Renal cortical epithelial cell (primary cell): ENCODE data around the gene RER1. TPM values are rescaled to one million over a fixed set of nuclear protein-coding genes. Genes with fewer than 3 reads are reported as not detected.
"Not testable (repeated sequence)": the region's sequence is repeated elsewhere in the genome, so short reads cannot be mapped to it uniquely, and the experiment has no call there.

ENCODE experiments used
- DNase-seq: peaks from one replicate; pipeline ENCODE4 v3.0.0-alpha.2; 2011; ENCODE audit warnings: low read depth
- total RNA-seq: library from RNA; depleted of rRNA; stranded (reverse); fragments of >200 nt; gene quantifications from 2 replicates; pipeline ENCODE4 v1.2.3, GENCODE V29; 2014

The RER1 gene
- total RNA-seq, 1 donor from 2014 or later = 81.8 TPM

DNA sequence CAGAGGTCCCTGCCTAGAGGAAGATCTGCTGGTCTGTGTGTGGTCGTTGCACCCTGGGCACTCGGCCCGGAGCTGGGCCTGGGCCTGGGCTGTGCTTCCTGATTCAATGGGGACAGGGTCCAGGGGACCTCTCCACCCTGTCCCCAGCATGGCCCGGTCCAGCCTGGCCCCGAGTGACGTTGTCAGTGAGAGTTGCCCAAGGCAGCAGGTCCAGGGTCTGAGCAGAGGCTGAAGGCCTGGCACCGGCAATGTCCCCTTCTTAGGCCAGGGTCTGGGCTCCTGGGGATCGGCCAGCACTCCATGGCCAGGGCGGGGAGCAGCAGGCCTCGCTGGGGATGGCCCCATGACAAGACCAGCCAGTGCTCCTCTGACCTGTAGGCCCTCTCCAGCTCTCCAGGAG is 36.3 kb downstream of the RER1 start:
- no peak for DNase-seq

DNA sequence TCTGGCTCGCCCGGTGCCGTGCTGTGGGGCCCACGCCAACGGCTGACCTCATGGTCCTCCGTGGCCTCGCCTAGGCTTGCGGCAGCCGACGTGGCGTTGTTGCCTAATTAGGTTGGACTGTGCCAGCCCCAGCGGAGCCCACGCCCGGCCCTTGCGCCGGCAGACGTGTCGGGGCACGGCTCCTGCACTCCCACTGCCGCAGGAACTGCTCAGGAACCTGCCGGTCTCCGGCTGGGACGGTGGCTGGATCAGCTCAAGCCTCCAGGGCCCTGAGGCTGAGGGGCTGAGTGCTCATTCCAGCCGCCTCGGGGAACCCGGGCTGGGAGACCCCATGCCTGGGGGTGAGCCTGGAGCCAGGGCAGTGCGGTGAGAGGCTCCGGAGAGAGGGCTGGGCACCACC is 36.8 kb downstream of the RER1 start:
- no peak for DNase-seq

DNA sequence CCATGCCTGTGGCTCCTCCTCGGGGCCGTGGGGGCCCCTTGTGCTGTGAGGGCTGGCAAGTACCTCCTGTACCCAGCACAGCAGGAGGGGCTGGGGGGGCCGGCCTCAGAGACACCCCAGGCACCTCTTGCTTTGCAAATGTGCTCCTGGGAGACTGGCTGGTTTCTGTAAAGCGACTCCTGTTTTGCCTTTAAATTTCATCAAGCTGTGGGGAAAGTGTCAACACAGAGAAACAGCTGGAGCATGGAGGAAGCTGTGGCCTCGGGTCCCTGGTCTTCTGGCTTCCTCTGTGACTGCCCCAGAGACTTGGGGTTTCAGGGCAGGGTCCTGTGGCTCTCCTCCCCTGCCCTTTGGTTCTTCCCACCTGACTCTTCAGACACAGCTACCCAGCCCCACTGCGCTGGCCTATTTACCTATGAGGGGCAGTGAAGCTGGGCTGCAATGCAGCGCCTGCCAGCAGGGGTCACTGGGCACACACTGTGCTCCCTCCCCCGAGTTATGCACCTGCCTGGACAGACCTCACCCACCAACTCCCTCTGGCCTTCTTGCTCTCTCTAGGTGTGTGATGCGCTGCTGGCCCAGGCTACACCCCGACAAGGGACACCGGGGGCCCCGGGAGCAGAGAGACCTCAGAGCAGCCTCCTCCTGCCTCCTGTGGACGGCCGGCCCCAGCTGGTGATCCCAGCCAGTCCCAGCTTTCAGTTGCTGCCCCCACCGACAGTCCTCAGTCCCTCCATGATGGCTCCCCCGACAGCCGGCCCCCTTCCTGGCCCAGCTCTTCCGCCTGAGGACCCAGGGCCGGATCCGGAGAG is 38.3 kb downstream of the RER1 start:
- no peak for DNase-seq

DNA sequence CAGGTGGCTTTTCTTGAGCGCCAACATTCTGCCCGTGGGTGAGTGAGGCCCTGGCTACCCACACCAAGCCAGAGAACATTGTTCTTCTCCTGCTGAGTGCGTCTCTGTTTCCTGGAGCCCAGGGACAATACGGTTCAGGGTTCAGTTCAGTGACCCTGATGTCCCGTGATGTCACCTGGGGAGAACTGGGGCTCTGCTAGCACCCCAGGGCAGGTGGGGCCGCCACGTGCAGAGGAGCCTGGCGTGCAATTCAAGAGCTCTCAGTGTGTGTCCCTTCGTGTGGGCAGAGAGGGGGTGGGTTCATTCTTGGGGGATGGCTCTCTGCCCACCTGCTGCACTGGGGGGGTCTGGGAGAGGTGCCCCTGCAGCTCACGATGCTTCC is 38.9 kb downstream of the RER1 start:
- DNase-seq = no peak

DNA sequence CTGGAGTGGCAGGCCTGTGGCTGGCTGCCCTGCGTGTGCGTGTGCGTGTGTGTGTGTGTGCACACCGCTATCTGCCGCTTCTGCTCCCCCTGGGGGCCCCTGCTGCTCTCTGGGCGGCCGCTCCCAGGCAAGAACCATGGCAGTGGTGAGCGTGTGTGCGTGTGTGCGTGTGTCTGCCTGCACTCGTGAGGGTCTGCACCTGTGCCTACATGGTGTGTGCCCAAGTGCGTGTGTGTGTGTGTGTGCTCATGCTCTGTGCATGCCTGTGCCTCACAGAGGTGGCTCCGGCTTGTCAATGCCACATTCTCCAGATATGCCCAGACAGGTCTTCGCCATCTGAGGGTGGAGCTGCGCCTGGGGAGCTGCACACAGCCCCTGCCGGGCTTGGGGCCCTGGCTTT is 39.5 kb downstream of the RER1 start:
- no peak for DNase-seq

DNA sequence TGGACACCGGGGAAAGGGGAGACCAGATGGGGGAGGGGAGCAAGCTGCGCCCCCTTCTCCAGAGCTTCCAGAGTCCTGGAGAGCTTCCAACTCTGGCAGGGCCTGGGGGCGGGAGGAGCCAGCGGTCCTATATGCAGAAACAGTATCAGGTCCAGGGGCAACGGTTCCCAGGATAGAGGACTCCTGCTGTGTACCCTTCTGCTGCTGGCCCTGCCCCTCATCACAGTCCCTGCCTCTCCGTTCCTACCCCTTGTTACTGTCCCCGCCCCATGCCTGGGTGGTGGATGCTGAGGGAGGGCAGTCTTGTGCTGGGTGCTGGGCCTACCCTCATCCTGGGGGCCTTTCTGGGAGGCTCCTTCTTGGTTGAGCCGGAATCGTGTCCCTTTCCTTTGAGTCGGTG is 39.9 kb downstream of the RER1 start:
- no peak for DNase-seq

DNA sequence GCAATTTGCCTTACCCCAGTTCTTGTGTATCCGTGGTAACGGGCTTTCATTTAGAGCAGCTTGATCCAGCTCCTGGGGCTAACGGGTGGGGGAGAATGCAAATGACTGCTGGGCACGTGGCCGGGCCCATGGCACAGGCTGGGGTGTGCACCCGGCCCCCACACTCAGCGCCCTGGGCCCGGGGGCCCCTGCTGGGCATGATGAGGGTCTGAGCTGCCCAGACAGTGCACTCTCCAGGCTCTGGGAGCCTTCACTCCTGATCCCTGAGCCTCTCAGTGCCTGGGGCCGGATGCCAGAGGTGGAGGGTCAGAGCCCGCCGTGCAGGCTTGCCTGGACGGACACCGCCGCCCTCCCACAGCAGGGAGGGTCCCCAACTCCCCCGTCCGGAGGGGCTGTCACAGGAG is 40.8 kb downstream of the RER1 start:
- no peak for DNase-seq

DNA sequence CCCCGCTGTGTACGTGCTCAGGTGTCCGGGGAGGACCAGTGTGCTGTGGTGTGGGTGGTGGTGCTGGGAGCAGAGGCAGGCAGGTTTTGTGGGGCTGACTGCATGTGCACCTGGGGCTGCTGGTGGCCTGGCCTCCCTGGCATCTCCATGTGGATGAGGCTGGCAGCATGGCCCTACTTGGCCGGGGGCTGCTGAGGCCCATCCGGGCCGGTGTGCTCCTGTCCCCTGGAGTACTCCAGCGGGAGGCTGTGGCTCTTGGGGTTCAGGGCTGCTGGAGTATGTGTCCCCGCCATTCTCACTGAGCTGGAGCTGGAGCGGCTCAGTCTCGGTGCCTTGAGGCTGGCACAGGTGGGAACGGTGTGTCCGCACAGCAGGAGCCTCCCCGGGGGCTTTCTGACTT is 41.6 kb downstream of the RER1 start:
- no peak for DNase-seq

DNA sequence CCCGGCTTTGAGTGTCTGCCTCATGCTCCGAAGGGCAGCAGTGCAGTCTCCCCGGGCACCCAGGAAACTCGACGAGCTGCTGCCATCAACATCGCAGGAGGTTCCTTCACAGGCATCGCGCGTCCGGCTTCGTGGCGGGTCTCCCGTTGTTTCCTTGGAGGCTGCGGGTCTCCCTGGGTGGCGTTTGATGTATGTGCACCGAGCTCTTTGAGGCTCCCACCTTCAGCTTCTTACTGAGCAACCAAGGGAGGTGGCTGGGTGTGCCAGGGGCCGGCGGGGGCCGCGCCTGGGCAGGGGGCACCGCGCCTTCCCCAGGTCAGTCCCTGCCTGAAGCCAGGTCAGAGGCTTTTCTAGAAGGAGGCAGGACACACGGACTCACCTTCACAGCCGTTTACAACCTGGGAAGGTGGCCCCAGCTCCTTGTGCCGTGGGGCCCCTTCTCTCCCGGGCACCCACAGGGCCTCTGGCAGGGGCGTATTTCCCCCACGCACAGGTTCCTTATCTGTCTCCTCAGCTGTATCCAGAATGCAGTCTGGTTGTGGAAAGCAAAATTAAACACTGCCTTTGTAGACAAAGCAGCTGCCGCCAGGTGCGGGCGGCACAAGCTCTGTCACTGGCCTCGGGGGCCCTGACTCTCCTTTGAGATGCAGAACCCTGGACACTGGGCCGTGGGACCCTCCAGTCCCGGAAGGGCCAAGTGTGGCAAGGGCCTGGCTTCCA is 42.5 kb downstream of the RER1 start:
- DNase-seq = no peak

DNA sequence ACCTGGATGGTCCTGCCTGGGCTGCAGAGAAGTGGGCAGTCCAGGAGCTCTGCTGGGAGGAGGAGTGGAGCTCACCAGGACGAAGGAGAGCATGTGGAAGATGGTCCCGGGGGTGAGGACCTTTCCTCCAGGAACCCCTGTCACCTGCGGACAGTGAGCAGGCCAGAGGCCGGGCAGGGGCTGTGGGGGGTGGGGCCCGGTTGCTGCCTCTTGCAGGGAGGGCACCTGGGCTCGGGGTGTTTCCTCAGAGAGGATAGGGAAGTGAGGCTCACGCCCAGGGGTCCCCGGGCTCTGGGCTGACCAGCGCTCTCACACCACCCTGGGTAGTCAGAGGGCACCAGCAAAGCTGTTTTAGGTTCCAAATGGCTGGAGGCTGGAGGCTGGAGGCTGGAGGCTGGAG is 43.5 kb downstream of the RER1 start:
- no peak for DNase-seq

DNA sequence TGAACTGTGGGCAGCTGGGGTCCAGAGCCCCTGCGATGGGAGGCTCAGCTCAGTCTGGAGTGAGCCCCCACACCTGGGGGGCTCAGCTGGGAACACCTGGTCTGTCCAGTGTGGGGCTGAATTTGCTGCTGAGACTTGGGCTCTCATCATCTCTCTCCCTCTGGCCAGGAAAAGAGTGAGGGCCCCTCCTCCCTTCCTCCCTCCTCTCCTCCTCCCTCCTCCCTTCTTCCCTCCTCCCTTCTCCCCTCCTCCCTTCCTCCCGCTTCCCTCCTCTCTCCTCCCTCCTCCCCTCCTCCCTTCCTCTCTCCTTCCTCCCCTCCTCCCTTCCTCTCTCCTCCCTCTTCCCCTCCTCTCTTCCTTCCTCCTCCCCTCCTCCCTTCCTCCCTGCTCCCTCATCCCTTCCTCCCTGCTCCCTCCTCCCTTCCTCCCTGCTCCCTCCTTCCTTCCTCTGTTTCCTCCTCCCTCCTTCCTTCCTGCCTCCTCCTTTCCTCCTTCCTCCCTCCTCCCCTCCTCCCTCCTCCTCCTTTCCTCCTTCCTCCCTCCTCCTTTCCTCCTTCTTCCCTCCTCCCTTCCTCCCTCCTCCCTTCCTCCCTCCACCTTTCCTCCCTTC is 44.2 kb downstream of the RER1 start:
- DNase-seq = no peak

DNA sequence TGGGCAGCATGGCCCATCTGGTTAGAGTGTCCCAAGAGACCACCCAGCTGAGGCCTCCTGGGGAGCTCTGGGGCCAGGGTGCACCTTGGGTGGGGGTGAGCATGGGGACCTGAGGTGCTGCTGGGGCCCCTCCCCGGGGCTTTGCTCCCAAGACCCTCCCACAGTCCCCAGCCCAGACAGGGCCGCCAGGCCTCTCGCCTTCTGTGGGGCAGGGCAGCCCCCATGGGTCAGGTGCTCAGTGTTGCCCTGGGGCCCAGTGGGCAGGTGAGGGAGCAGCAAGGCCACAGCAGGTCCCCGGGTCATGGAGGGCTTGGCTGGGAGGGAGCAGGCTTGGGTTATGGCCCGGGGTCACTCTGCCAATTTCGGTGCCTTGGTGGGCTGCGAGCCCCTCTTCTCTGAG is 45.2 kb downstream of the RER1 start:
- no peak for DNase-seq

DNA sequence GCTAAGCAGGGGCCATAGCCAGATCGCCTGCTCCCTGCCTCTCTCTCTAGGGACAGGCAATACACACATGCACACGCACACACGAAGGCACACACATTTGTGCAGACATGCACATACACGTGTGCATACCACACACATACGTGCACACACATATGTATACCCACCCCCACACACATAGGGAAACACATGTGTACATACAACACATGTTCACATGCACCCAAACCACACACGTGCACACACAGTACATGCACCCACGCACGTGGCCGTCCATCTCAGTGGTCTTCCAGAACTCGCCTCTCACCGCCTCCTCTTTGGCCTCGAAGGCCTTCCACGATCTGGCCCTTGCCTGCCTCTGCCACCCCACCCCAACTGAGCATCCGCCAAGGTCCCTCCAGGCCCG is 46.0 kb downstream of the RER1 start:
- DNase-seq = no peak

DNA sequence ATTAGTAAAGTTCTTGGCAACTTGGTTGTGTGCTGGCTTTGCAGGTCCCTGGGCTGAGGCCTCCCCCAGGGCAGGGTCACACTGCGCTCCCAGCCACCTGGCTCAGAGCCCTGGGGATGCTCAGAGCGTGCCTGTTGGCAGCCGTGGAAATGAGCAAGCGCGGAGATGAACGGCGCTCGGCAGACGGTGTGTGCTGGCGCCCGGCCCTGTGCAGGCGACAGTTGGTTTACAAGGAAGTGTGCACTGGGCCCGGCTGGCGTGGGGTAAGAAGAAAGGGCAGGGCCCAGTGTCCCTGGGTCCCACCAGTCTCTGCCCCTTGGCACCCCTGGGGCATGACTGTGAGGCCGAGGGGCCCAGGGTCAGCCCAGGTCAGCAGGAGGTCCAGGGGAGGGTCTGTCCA is 46.4 kb downstream of the RER1 start:
- no peak for DNase-seq

DNA sequence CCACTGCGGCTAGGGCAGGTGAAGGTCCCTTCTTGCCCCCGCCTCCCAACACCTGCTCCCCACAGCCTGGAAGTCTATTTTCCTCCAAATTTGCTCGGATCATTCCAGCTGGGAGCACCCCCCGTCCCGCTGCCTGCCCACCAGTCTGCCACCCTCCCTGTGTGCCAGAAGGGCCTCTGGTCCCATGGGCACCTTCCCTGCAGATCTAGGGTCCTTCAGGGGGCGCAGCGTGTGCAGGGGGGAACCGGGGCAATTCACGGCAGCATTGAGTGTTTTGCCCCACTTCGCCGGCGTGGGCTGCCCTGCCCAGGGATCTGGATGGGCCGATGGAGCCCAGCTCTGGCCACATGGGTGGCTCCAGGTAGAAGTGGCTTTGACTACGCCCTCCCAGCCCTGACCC is 47.0 kb downstream of the RER1 start:
- no peak for DNase-seq

DNA sequence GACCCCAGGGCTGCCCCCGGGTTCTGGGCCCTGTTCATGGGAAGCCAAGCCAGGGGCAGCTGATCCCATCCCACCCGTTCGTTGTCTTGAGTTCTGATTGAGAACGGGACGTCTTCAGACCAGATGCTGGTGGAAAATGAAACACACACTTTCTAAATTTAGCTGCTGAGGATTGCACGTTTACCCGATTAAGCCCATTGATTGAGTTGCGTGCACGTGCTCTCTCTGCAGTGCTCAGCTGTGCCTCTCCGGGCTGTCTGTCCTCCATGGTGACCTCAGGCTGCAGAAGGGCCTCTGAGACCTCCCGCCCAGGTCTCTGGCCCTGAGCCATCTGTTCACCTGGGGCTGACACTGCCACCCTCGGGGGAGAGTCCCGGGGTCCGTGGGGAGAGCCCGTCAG is 47.7 kb downstream of the RER1 start:
- no peak for DNase-seq

DNA sequence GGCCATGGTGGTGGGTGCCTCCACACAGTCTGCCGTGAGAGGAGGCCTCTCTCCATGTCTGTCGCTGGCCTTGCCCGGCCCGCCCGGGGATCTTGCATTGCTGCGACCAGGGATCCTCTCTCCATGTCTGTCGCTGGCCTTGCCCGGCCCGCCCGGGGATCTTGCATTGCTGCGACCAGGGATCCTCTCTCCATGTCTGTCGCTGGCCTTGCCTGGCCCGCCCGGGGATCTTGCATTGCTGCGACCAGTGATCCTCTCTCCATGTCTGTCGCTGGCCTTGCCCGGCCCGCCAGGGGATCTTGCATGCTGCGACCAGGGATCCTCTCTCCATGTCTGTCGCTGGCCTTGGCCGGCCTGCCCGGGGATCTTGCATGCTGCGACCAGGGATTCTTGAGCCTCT is 48.7 kb downstream of the RER1 start:
- DNase-seq = not testable (repeated sequence)

DNA sequence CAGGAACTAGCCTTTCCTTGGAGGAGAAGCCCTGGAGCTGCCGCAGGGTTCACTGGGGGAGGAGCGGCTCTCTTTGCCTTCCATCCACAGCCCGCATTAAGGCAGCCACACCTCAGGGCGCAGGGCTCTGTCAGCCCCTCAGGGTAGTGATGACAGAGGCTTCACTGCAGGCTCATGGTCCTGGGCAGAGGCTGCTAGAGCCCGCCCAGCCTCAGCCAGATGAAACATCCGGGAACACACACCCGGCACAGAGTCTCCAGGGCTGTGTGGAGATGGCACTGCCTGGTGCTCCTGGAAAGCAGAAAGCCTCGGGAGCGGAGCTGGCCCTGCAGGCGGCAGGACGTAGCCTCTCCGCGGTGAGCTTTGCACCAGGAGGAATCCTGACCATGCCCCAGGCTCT is 50.1 kb downstream of the RER1 start:
- no peak for DNase-seq

DNA sequence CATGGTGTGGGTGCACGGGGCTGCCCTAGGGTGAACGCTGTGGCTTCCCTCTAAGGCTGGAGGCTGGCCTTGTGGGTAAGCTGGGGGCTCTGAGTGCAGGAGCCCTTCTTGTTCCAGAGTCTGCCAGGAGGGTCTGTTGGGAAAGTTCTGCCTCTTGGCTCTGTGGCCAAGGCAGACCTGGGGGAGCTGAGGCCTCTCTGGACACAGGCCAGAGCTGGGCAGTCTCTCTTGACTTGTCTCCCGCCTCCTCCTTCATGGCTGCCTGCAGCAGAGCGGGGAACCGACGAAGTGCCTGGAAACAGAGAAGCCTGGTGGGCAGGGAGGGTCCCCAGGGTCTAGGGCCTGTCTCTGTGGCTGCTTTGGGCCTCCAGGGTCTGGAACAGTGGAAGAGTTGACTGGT is 51.0 kb downstream of the RER1 start:
- no peak for DNase-seq

DNA sequence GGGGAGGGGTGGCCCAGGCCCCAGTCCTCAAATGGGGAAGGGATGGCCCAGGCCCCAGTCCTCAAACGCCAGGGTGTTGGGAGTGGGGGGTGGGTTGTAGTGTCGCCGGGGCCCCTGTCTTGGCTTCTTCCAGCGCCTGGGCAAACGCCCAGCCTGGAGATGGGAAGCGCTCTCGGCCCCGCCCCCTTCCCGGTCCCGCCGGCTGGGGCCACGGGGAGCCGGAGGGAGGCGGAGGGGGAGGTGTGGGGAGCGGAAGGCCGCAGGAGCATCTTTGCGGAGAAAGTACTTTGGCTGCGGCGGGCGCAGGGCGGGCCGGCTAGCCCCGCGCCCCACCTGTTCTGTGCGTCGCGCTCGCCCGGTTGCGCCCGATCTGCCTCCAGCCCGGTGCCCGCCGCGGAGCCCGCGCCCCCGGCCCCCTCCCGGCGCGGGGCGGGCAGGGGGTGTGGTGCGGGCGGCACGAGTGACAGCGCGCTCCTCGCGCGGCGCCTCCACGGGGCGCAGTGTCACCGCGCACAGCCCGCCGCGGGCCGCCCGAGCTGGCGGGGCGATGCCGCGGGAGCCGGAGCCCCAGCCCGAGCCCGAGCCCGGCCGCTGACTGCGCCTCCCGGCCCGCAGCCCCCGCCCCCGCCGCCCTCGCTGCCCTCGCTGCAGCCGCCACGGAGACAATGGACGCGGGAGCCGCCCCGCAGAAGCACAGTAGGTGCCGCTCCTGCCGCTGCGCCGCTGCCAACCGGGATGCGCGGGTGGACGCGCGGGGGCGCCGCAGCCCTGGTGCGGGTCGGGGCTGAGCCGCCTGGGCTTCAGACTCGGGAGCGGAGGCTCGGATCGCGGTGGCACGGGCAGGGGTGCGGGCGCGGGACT is 51.9 kb downstream of the RER1 start:
- no peak for DNase-seq

DNA sequence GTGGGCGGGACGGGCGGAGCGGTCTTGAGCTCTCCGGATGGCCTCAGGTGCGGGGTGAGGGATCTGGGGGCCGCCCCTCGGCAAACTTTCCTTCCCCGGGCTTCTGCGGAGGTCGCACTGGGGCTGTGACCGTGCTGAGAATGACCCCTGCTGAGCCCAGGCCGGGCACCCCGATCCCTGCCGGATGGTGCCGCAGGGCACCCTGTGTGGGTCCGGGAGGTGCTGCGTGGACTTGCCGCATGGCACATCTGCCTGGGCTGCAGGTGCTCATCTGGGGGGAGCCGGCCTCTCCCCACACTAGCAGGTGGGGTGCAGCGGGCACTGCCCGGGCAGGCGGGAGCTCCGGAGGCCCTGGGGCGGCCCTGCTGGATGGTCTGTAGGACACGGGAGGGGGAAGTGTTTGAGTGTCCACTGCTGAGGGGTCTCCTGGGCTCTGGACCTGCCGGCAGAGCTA is 52.5 kb downstream of the RER1 start:
- DNase-seq = no peak

DNA sequence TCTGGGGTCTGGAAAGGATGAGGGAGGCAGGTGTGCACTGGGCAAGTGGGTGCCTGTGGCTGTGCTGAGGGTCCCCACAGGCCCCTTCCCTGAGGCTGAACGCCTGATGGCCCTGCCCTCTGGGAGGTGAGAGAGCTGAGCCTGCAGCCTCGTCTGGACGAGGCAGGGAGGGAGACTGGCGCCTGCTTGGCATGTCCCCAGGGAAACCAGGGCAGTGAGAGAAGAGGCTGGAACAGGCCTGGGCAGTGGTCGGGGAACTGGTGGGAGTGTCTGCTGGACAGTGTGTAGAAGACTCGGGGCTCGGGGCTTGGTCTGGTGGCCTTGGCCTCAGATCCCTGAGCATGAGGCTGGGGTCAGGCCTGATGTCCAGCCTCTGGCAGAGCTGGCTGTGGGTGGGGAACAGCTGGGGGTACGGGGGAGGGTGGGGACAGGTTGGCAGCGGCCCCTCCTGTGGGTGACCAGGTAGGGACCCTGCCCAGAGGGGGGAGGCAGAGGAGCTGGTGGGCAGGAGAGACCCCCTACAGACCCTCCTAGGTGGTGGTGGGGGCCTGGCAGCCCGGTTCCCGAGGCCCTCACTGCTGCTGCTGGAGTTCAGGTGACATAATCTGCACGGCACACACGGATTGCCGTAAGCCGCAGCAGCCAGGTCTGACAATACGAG is 53.7 kb downstream of the RER1 start:
- DNase-seq = no peak
